HEK293T (cell line): ENCODE data around the gene KCNJ3.

Experiments
- L3MBTL2 ChIP-seq: fragments of 450-650 bp; conservative IDR thresholded peaks from 2 replicates; pipeline ENCODE4 v1.6.1; 2016; ENCODE audit warnings: mild to moderate bottlenecking
- LEF1 ChIP-seq: fragments of 450-650 bp; IDR thresholded peaks from 2 replicates; pipeline ENCODE4 v1.6.1; 2017; ENCODE audit warnings: mild to moderate bottlenecking, borderline replicate concordance
- SP1 ChIP-seq: fragments of 450-650 bp; IDR thresholded peaks from 2 replicates; pipeline ENCODE4 v1.6.1; 2017
- ZNF384 ChIP-seq: fragments of 450-650 bp; IDR thresholded peaks from 2 replicates; pipeline ENCODE4 v1.6.1; 2016

GRCh38 chr2:154825358-154825757 lies 126.9 kb downstream of the KCNJ3 start:
- TF ChIP-seq ZNF384 = no peak
- no peak for TF ChIP-seq SP1
- no peak for TF ChIP-seq LEF1
- no peak for TF ChIP-seq L3MBTL2
